Kidney epithelial cell (primary cell): ENCODE results near the gene LOXHD1. TPM values are rescaled to one million over a fixed set of nuclear protein-coding genes. Genes with fewer than 3 reads are reported as not detected.

Experiments used
- DNase-seq: peaks from one replicate; pipeline ENCODE4 v3.0.0-alpha.2; 2010; ENCODE audit warnings: low read depth
- H3K27me3 ChIP-seq: 2 replicates; pipeline ENCODE4 v1.6.0; 2011; ENCODE audit warnings: low read length; ENCODE audit not compliant: control insufficient read depth, insufficient read depth
- H3K36me3 ChIP-seq: 2 replicates; pipeline ENCODE4 v1.5.1; 2011; ENCODE audit warnings: low read length; ENCODE audit not compliant: control insufficient read depth, insufficient read depth
- H3K4me3 ChIP-seq: 2 replicates; pipeline ENCODE4 v1.5.1; 2011; ENCODE audit warnings: low read depth, mild to moderate bottlenecking, control low read depth, low read length
- total RNA-seq: library from RNA; depleted of rRNA; stranded (reverse); fragments of >200 nt; gene quantifications from 2 replicates; pipeline ENCODE4 v1.2.3, GENCODE V29; 2015
- TF ChIP-seq, protein P1 (sequence below): IDR thresholded peaks from 2 replicates; pipeline ENCODE4 v1.5.1; 2011; ENCODE audit warnings: mild to moderate bottlenecking, moderate library complexity, low read length, control low read depth, inconsistent platforms; ENCODE audit not compliant: insufficient read depth, poor library complexity, severe bottlenecking

The LOXHD1 gene
- total RNA-seq, 1 donor from 2014 or later: 0.08 TPM

DNA sequence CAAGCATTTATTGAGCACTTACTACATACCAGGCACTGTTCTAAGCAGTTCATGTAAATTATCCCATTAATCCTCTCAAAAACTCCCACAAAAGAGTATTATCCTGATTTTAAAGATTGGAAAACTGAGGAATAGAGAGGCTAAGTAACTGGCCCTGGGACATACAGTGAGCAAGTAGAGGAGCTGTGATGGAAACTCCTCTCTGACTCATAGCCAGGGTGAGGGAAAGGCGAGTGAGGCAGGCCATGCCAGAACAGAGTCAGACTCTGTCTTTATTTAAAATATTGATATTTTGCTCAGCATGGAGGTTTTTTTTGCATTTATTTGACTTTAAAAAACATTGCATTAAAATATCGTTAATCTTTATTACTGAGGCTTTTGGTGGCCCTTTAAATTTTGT, 208.0 kb downstream of the LOXHD1 start:
- Histone ChIP-seq H3K27me3 (no peaks in the 10 kb centered on the region), H3K36me3 (no peaks in the 10 kb centered on the region), H3K4me3 (no peak overlapping the region)
- DNase-seq: no peak
- TF ChIP-seq, protein P1, sequence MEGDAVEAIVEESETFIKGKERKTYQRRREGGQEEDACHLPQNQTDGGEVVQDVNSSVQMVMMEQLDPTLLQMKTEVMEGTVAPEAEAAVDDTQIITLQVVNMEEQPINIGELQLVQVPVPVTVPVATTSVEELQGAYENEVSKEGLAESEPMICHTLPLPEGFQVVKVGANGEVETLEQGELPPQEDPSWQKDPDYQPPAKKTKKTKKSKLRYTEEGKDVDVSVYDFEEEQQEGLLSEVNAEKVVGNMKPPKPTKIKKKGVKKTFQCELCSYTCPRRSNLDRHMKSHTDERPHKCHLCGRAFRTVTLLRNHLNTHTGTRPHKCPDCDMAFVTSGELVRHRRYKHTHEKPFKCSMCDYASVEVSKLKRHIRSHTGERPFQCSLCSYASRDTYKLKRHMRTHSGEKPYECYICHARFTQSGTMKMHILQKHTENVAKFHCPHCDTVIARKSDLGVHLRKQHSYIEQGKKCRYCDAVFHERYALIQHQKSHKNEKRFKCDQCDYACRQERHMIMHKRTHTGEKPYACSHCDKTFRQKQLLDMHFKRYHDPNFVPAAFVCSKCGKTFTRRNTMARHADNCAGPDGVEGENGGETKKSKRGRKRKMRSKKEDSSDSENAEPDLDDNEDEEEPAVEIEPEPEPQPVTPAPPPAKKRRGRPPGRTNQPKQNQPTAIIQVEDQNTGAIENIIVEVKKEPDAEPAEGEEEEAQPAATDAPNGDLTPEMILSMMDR: no peak

DNA sequence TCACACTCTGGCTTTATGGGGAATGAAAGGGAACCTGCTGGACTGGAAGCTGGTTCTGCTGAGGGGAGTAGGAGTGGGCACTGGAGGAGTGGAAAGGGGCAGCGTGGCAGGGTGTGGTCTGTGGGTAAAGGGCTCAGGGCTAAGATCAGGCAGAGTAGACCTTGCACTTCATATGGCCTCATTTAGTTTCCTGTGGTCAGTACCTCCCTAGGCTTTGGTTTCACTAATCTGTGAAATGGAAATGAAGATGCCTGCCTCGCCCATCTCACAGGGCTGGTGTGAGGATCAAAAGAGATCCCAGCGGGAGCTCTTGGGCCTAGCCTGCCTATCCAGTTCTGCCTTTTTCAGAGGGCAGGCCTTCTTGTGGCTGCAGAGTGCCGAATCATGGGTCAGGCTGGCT, 208.7 kb downstream of the LOXHD1 start:
- Histone ChIP-seq H3K36me3 (no peaks in the 10 kb centered on the region), H3K4me3 (no peak overlapping the region), H3K27me3 (no peaks in the 10 kb centered on the region)
- DNase-seq: no peak
- TF ChIP-seq, protein P1: no peak

DNA sequence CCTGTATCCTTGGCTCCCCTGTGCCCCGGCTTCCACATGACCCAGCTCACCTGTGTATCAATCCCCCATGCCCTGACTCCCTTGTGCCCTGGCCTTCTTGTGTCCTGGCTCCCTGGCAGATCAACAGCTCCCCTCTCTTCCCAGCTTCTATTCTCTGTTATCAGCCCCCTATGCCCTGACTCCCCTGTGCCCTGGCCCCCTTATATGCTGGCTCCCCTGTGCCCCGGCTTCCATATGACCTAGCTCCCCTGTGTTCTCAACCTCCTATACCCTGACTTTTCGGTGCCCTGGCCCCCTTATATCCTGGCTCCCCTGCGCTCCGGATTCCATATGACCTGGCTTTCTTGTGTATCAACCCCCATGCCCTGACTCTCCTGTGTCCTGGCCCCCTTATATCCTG, 209.2 kb downstream of the LOXHD1 start:
- no peaks in the 10 kb centered on the region for H3K27me3 ChIP-seq
- TF ChIP-seq, protein P1: no peak
- H3K4me3 ChIP-seq: no peak overlapping the region
- no peak for DNase-seq
- no peaks in the 10 kb centered on the region for H3K36me3 ChIP-seq

DNA sequence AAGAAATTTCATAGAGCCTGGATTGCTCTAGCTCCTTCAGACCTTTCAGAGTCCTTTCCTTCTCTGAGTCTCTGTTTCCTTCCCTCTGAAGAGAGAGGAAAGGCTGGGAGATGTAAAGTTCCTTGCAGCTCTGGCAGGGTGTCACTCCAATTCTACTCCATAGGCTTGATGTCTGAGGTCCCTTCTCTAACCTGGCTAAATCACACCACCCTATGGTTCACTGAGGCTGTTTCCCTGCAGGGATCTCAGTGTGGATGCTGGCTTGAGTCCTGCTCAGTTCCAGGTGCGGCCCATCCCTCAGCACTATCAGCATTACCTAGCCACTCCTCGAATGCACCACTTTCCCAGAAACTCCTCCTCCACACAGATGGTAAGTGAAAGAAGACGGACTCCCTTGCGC, 209.7 kb downstream of the LOXHD1 start:
- no peaks in the 10 kb centered on the region for H3K36me3 ChIP-seq
- H3K27me3 ChIP-seq: no peaks in the 10 kb centered on the region
- no peak for DNase-seq
- H3K4me3 ChIP-seq: no peak overlapping the region
- TF ChIP-seq, protein P1: no peak

DNA sequence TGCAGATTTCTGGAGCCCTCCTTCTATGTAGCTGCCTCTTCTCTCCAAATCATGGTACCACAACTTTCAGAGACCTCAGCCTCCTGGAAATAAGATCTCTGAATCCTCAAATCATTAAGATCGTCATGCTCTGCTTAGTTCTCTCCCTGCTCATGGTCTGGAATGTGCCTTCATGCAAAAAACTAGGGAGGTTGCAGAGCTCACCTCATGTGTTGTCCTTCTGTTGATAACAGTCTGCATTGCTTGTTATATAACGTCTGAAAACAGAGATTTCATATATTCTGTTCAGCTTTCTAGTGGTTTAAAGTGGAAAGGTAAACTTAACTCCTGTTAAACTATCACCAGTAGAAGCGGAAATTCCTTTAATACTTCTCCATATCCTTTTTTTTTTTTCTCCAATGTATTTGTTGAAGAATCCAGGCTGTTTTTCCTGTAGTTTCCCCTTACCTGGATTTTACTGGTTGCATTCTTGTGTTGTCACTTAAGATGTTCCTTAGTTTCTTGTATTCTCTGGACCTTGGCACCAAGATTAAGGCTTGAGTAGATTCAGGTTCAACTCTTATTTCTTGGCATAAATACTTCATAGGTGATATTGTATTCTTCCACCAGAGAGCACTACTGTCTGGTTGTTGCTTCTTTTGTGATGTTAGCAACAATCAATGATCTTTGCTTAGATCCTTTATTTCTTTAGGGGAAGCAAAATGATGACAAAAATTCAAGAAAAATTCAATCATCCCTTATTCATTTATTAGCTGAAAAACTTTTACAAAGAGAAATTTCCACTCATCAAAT, 211.3 kb downstream of the LOXHD1 start:
- DNase-seq: no peak
- TF ChIP-seq, protein P1: no peak
- Histone ChIP-seq H3K4me3 (no peak overlapping the region), H3K36me3 (no peaks in the 10 kb centered on the region), H3K27me3 (no peaks in the 10 kb centered on the region)

DNA sequence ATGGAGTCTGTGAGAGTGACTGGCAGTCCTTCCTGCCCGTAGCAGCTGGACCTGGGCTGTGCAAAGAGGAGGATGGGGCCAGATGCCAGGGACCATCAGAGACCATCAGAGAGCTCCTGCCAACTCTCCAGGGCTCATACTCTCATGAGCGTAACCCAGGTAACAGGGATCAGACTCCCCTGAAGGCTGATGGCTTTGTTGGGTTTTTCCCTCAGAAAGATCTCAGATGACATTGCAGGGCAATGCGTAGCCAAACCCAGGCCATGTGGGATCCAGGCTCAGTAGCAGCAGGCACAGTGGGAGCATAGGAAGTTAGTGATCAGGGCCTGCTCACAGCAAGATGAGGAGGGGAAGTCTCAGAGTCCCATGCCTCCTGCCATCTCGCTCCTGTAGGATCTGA, 218.0 kb downstream of the LOXHD1 start:
- TF ChIP-seq, protein P1: no peak
- Histone ChIP-seq H3K27me3 (no peaks in the 10 kb centered on the region), H3K36me3 (no peaks in the 10 kb centered on the region), H3K4me3 (no peak overlapping the region)
- no peak for DNase-seq
